GM19238 (cell line): Measurements from ENCODE around the gene TTC6.

Experiments used
- DNase-seq: peaks from one replicate; pipeline ENCODE4 v3.0.0; 2011; ENCODE audit warnings: low spot score; ENCODE audit not compliant: insufficient read length

The TTC6 gene

GRCh38 chr14:37584211-37585100, 11.0 kb upstream of the TTC6 start:
- no peak for DNase-seq

DNA sequence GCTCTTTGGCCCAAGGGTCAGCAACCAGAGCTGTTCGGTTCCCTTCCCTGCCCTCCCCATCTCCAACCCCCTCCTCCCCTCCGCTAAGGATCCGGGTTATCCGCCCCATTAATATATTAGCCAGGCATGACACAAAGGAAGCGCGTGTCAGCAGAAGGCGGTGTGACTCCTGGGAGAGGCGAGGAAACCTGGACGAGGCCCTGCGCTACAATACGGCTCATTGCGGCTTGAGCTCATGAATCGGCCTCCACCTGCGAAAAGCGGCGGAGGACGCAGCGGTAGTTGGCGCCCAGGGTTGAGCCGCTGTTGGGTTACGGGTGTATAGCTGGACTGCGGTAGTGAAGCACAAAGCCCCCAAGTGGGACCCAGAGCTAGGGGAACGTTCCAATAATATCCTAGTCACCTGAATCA, 10.3 kb upstream of the TTC6 start:
- DNase-seq = no peak

GRCh38 chr14:37585971-37586796, 9.2 kb upstream of the TTC6 start:
- DNase-seq = no peak

- no peak for DNase-seq
Measured at GRCh38 chr14:37586797-37587130, 8.7 kb upstream of the TTC6 start.

GRCh38 chr14:37587131-37587803, 8.2 kb upstream of the TTC6 start:
- DNase-seq = no peak

DNA sequence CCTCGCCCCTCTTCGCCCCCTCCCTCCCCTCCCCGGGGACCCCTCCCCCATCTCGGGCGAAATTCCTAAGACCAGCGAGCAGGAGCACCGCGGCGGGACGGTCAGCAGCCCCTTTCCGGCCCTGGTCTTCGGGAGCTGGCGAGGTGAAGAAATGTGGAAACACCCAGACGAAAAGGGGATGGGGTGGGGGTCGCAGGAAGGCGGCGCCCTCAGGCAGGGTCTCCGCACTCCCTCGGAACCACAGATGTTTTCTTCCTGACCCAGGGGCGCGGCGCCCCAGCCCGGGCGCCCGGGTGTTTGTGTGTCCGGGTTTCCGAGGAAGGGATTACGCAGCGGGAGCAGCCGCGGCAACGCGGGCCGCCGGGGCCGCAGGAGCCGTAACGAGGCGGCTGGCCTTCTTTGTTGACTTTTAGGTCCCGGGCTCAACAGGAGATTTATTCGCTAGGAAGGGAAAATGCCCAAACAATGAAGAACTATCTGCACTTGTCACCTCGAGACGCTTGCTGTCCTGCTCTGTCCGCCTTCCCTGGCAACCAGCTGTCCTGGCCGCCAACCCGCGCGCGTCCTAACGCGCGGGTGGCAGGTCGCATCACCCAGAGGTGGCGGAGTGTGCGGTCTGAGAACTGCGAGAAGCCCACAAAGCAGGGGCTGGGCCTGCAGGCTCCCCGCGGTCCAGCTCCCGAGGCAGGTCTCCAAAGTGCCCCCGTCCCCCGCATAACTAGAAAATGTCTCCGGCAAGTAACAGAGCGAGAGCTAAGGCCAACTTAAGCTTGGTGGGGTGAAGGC, 7.4 kb upstream of the TTC6 start:
- DNase-seq = no peak

DNA sequence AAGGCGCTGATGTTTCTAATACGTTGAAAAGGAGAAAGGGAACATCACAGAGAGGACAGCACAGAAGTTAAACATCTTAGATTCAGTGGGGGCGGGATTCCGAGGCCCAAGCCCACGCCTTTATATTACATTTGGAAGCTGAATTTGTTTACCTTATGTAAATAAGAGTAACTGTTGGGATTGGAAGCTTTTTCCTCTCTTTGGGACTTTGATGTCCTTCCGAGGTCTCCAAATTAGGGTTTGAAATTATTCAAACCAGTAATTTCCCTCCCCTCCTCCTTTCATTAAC, 6.8 kb upstream of the TTC6 start:
- no peak for DNase-seq

DNA sequence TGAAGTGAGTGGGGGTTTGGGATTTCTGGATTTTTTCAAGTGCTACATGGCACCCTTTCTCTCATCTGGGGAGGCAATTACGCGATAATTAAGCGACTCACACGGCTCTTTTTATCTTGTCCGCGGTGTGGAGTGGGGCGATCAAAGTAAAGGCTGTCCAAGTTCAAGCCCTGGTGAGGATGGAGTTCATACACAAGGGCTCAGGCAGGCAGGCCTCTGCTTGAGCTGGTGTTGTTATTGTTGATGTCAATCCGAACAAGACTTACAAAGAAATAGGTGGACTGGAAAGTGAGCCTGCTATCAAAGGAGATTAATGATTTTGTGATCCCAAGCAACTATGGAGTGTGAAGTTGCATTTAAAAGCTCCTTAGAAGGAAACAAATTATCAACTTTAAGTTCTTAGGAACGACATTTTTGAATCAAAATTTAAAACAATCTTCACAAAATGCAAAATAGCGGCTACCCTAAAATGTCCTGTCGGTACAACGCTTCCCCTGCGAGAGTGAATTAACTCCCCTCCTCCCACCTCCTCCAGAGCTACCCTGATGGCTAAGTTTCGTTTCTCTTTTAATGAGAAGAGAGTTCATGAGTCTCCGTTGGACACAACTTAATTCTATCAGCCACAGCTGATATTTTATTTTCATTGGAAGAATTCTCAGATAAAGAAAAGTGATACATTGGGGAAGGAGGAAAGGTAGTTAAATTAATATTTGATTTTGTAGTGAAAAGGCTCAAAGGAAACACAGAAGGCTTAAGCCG, 6.3 kb upstream of the TTC6 start:
- DNase-seq = no peak

DNA sequence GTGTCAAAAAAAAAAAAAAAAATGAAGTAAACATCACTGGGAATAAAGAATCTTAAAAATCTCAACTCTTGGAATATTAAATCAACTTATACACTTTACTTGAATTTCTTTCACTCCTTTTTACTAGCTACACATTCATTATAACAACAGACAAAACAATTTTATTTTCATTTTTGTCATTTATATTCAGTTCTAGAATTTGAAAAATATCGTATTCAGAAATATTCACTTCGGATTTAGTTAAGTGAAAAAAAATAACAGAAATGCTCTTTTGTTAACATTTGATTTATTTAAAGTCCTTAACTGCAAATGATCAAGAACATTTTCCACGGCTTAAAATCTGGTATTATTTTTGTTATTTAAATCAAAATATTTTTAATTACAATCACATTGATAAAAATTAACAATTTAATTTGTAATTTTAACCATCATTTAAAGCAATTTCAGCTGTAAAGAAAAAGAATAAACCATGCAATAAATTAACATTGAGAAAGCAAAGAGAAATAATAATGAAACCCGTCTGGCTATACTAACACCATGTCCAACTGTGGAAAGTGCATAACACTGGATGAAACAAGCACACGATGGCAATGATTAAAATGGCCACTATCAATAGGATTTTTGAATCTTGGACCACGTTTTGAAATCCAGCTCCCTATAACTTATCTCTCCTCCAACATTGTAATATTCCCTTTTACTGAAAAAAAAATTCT, 5.6 kb upstream of the TTC6 start:
- no peak for DNase-seq

DNA sequence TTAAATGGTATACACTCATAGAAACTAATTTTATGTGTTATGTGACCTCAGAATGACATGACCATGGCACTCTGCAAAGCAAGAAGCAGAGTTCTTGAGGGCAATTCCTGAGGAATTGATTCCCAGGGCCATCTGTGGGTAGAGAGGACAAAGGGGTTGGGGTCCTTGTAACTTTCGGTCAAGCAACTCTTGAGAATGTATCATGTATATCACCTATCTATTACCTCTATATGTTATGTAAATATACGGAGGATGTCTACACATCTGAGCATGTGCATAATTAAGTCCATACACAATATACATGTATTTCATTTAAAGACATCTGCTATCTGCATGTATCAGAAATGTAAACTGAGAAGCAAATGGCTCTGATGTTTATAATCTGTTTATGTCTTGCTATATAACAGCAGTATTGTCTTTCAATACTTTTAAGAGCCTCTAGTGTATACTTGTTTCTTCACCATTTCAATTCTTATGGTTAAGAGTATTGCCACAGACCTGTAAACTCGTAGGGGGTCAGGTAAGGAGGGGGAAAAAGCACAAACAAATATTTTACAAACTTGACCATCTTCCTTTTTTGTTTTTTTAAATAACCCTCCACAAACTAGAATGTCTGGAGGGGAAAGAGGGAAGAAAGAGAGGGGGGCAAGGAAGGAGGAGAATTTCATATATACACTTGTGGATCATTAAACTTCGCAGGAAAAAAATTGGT, 4.8 kb upstream of the TTC6 start:
- DNase-seq = no peak

DNA sequence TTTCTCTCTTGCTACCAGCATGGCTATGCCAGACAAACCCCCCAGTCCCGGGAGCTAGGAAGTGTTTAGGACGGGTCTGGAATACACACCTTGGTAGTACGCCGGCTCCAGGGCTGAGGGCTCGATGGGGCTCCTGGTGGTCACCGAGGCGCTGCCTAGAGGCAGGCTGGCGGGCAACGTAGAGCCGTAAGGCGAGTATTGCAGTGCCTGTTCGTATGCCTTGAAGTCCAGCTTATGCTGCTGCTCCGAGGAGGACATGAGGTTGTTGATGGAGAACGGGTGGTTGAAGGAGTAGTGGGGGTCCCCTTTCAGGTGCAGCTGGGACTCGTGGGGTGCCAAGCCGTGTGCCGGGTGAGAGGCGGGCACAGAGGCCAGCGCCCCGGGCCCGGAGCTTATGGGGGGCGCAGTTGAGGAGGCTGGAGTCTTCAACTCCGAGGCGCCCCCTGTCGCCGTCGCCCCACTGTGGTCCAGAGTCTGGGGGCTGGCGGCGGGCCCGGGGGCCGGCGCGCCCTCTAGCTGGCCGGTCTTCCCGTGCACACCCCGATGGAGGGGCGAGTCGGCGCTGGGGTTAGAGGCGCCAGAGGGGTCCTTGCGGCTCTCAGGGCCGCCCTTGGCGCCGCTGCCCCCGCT, 4.0 kb upstream of the TTC6 start:
- no peak for DNase-seq

- DNase-seq = no peak
Measured at GRCh38 chr14:37591941-37592481, 3.4 kb upstream of the TTC6 start.

- DNase-seq = no peak
Measured at GRCh38 chr14:37592482-37593408, 2.7 kb upstream of the TTC6 start.

GRCh38 chr14:37593511-37594237, 1.8 kb upstream of the TTC6 start:
- DNase-seq = no peak

GRCh38 chr14:37594238-37594970, 1.0 kb upstream of the TTC6 start:
- no peak for DNase-seq
